Peyer's patch (tissue), 4 donors: Measurements from ENCODE around the gene EDC3. TPM values are rescaled to one million over a fixed set of nuclear protein-coding genes. Genes with fewer than 3 reads are reported as not detected.
A peak's percentile ranks its signal among the peaks of the same experiment; 100 is the strongest.

Experiments used
- DNase-seq, 3 donors: peaks; one replicate each; pipeline ENCODE4 v3.0.0-alpha.2; 2017 to 2019
- H3K27ac ChIP-seq, 4 donors: fragments of 200-600 bp; sonication (generic); one replicate each; pipeline ENCODE4 v1.5.1; 2016 to 2019
- H3K27me3 ChIP-seq, 2 donors: fragments of 200-600 bp; sonication (generic); one replicate each; pipeline ENCODE4 v1.5.1; 2019
- H3K36me3 ChIP-seq, 3 donors: fragments of 200-600 bp; sonication (generic); one replicate each; pipeline ENCODE4 v1.5.1; 2016 to 2019
- H3K4me1 ChIP-seq, 4 donors: fragments of 200-600 bp; sonication (generic); one replicate each; pipeline ENCODE4 v1.5.1; 2016 to 2019
- H3K4me3 ChIP-seq, 4 donors: fragments of 200-600 bp; sonication (generic); 1 replicate in 3 of 4; 2 replicates in 1 of 4; pipeline ENCODE4 v1.5.1; 2016 to 2019; ENCODE audit warnings: mild to moderate bottlenecking in 1 of 4
- H3K9me3 ChIP-seq, 4 donors: fragments of 200-600 bp; sonication (generic); one replicate each; pipeline ENCODE4 v1.5.1; 2016 to 2019; ENCODE audit warnings: mild to moderate bottlenecking in 1 of 4
- CTCF ChIP-seq, 6 experiments: fragments of 450-650 bp in 4 of 6; fragments of 200-600 bp in 2 of 6; sonication (generic) in 1 of 6; IDR thresholded peaks; one replicate each; pipeline ENCODE4 v1.5.1; 2017 to 2019; ENCODE audit warnings: antibody characterized with exemption in 6 of 6, mild to moderate bottlenecking in 3 of 6, moderate library complexity in 1 of 6
- POLR2A ChIP-seq, 2 donors: fragments of 450-650 bp; IDR thresholded peaks; one replicate each; pipeline ENCODE4 v1.5.1; 2017; ENCODE audit warnings: antibody characterized with exemption in 2 of 2, mild to moderate bottlenecking in 2 of 2, moderate library complexity in 2 of 2
- total RNA-seq, 4 donors: library from RNA; depleted of rRNA; stranded (reverse); fragments of >200 nt; gene quantifications; one replicate each; pipeline ENCODE4 v1.1.0, GENCODE V29; 2016

EDC3 gene
- total RNA-seq, 4 donors from 2014 or later: 23.5 to 43.7 (median 32.2) TPM

- TF ChIP-seq POLR2A (IDR thresholded peaks at IDR 0.05) (peak; percentile 49 to 58), CTCF (IDR thresholded peaks at IDR 0.05) (peak in 1 of 6 experiments; percentile 19)
- H3K27ac ChIP-seq: peak overlapping the region; percentile 98 to 99 (median 98)
- H3K4me3 ChIP-seq: peak overlapping the region; percentile 71 to 98 (median 73)
- H3K4me1 ChIP-seq: peaks cover 0 to 27% (median 9%) of the 10 kb centered on the region in 4 donors
- peak; percentile 84 to 95 (median 89) for DNase-seq
- peaks cover 0 to 10% (median 0%) of the 10 kb centered on the region in 3 donors for H3K36me3 ChIP-seq
- H3K9me3 ChIP-seq: no peaks in the 10 kb centered on the region
- no peaks in the 10 kb centered on the region for H3K27me3 ChIP-seq
Observed at GRCh38 chr15:74614744-74615507, 80.9 kb downstream of the EDC3 start.

- Histone ChIP-seq H3K36me3 (peaks cover 0 to 2% (median 0%) of the 10 kb centered on the region in 3 donors), H3K4me3 (peak overlapping the region; percentile 71 to 98 (median 73)), H3K27me3 (no peaks in the 10 kb centered on the region), H3K9me3 (no peaks in the 10 kb centered on the region), H3K4me1 (peaks cover 0 to 27% (median 9%) of the 10 kb centered on the region in 4 donors), H3K27ac (peak overlapping the region; percentile 98 to 99 (median 98))
- no peak for TF ChIP-seq CTCF (IDR thresholded peaks at IDR 0.05)
- no peak for TF ChIP-seq POLR2A (IDR thresholded peaks at IDR 0.05)
- no peak for DNase-seq
Observed at GRCh38 chr15:74613953-74614743, 81.7 kb downstream of the EDC3 start.

GRCh38 chr15:74613089-74613952 lies 82.5 kb downstream of the EDC3 start:
- no peak overlapping the region for H3K27ac ChIP-seq
- no peaks in the 10 kb centered on the region for H3K36me3 ChIP-seq
- no peak for DNase-seq

GRCh38 chr15:74612677-74613076 lies 83.1 kb downstream of the EDC3 start:
- Histone ChIP-seq H3K4me1 (peaks cover 0 to 13% (median 9%) of the 10 kb centered on the region in 4 donors), H3K27me3 (no peaks in the 10 kb centered on the region), H3K9me3 (no peaks in the 10 kb centered on the region), H3K27ac (no peak overlapping the region), H3K36me3 (no peaks in the 10 kb centered on the region), H3K4me3 (no peak overlapping the region)
- TF ChIP-seq CTCF (IDR thresholded peaks at IDR 0.05) (no peak), POLR2A (IDR thresholded peaks at IDR 0.05) (no peak)
- no peak for DNase-seq

More at GRCh38 chr15:74613089-74613952, 82.5 kb downstream of the EDC3 start:
- Histone ChIP-seq H3K9me3 (no peaks in the 10 kb centered on the region), H3K4me1 (peaks cover 0 to 19% (median 9%) of the 10 kb centered on the region in 4 donors), H3K4me3 (no peak overlapping the region), H3K27me3 (no peaks in the 10 kb centered on the region)
- TF ChIP-seq POLR2A (IDR thresholded peaks at IDR 0.05): no peak
- TF ChIP-seq CTCF (IDR thresholded peaks at IDR 0.05): no peak

GRCh38 chr15:74611834-74612233 lies 84.0 kb downstream of the EDC3 start:
- no peaks in the 10 kb centered on the region for H3K9me3 ChIP-seq
- no peak overlapping the region for H3K4me3 ChIP-seq
- no peak overlapping the region for H3K27ac ChIP-seq
- DNase-seq: no peak
- peaks cover 0 to 6% (median 4%) of the 10 kb centered on the region in 4 donors for H3K4me1 ChIP-seq
- H3K27me3 ChIP-seq: no peaks in the 10 kb centered on the region
- no peaks in the 10 kb centered on the region for H3K36me3 ChIP-seq
- TF ChIP-seq POLR2A (IDR thresholded peaks at IDR 0.05) (no peak), CTCF (IDR thresholded peaks at IDR 0.05) (no peak)
